ENCODE results near the gene TFF2.

Gene TFF2

DNA sequence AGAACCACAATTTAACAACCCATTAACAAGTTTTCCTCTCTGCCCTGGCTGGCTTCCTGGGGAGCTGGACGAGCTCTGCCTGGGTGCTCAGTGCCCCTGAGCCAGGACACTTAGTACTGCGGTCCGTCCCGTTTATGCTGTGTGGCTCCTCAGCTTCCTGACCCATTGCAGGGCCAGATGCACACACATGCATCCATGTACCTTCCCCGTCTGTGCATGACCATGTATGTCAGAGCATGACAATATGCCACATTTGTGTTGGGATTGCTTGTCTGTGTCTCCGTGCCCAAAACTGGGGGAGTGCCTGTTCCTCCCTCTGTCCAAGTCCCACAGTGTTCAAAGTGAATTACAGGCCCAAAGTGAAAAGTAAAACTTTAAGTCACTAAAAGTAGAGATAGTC, 25.9 kb downstream of the TFF2 start:
- TF ChIP-seq, protein P1, sequence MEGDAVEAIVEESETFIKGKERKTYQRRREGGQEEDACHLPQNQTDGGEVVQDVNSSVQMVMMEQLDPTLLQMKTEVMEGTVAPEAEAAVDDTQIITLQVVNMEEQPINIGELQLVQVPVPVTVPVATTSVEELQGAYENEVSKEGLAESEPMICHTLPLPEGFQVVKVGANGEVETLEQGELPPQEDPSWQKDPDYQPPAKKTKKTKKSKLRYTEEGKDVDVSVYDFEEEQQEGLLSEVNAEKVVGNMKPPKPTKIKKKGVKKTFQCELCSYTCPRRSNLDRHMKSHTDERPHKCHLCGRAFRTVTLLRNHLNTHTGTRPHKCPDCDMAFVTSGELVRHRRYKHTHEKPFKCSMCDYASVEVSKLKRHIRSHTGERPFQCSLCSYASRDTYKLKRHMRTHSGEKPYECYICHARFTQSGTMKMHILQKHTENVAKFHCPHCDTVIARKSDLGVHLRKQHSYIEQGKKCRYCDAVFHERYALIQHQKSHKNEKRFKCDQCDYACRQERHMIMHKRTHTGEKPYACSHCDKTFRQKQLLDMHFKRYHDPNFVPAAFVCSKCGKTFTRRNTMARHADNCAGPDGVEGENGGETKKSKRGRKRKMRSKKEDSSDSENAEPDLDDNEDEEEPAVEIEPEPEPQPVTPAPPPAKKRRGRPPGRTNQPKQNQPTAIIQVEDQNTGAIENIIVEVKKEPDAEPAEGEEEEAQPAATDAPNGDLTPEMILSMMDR (conservative IDR thresholded peaks at IDR 0.05), result no peak
- H3K27ac ChIP-seq, result no peak overlapping the region

DNA sequence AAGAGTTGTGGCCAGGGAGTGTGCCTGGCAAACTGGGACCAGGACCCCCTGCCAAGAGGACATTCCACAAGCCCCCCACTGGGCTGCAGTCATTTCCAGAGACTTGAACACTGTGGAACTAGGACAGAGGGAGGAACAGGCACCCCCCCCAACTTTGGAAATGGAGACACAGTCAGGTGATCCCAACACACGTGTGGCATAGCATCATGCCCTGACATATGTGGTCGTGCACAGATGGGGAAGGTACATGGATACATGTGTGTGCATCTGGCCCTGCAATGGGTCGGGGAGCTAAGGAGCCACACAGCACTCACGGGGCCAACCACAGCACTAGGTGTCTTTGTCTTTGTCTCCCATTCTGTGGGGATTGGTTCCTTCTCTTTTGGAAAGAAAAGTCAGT, 28.9 kb downstream of the TFF2 start:
- TF ChIP-seq, protein P1 (conservative IDR thresholded peaks at IDR 0.05), result no peak
- H3K27ac ChIP-seq, result no peak overlapping the region

DNA sequence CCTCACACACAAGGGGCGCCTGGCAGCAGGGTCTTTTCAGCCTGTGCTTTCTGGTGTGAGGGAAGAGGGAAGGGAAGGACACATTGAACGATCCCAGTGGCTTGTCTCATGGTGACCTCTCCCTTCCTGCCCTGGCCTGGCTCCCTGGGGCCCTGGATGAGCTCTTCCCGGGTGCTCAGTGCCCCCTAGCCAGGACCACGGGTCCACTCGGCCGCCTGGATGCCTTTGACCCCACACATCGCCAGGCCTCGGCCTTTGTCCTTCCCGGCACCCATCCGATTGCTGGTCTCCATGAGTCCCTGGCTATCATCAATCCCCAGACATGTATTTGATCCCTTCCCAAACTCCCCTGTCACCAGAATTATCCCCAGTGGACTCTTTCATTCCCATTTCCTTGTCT, 29.6 kb downstream of the TFF2 start:
- TF ChIP-seq, protein P1 (conservative IDR thresholded peaks at IDR 0.05), result no peak
- H3K27ac ChIP-seq, result no peak overlapping the region

DNA sequence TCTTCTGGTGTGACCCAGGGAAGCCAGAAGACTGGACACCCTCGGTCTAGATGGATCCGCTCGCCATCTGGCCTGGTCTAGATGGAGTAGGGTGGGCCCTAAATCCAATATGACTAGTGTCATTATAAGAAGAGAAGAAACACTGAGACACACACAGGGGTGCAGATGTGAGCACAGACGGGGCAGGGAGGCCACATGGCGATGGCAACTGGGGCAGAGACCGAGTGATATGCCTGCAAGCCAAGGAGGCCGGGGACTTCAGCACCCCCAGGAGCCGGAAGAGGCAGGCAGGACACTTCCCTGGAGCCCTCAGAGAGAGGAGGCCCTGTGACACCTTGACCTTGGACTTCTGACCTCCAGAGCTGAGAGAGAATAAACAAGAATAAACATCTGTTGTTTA, 30.0 kb downstream of the TFF2 start:
- no peak overlapping the region for H3K27ac ChIP-seq
- TF ChIP-seq, protein P1 (conservative IDR thresholded peaks at IDR 0.05), result no peak

DNA sequence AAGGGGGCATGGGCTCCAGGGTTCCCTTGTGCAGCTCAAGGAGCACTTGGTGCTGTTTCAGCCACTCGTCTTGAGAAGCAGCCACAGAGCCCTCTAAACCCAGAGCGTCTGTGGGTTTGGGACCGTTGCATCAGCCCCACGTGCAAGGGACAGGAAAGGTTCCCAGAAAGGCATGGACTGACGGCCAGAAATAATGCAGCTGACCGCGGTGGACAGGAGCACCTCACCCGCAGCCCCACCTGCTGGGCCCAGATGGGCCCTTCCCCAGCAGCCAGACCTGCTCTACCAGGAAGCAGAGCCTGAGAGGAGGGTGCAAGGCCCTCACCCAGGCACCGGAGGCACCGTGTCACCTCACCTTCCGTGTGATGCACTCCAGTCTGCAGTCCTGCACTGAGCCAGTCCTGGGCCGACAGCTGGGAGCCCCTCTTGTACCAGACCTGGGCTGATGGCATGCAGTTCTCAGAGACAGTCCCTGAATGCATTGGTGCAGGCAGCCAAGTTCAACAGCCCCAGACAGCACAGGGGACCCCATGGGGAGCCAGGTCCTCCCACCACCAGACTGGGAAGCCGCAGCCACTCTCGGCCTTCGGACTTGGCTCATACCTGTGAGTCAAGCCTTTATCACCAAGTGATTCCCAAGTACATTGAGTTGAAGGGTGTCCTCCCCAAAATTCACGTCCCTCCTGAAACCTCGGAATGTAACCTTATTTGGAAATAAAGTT, 30.8 kb downstream of the TFF2 start:
- H3K27ac ChIP-seq, result no peak overlapping the region

DNA sequence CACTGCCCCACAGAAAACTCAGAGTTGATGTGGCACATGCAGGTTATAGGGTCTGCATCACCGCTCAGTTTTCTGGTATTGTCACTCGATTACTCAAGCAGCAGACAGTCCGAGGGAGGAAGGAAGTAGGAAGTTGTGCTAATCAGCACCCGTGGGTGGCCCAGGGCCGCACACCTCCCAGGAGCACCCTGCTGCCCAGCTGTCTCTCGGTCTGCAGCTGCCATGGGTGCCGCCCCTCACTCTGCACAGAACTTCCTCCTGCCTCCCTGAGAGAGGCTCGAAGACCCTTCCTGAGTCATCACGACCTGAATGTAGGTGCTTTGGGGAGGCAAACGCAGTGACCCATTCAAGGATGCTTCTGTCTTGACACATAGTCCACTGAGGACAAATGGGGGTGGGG, 31.4 kb downstream of the TFF2 start:
- TF ChIP-seq, protein P1 (conservative IDR thresholded peaks at IDR 0.05), result no peak
- no peak overlapping the region for H3K27ac ChIP-seq

More for the DNA sequence above, 30.8 kb downstream of the TFF2 start:
- TF ChIP-seq, protein P1 (conservative IDR thresholded peaks at IDR 0.05), result no peak; the same call in 1 of the 2 replicates

DNA sequence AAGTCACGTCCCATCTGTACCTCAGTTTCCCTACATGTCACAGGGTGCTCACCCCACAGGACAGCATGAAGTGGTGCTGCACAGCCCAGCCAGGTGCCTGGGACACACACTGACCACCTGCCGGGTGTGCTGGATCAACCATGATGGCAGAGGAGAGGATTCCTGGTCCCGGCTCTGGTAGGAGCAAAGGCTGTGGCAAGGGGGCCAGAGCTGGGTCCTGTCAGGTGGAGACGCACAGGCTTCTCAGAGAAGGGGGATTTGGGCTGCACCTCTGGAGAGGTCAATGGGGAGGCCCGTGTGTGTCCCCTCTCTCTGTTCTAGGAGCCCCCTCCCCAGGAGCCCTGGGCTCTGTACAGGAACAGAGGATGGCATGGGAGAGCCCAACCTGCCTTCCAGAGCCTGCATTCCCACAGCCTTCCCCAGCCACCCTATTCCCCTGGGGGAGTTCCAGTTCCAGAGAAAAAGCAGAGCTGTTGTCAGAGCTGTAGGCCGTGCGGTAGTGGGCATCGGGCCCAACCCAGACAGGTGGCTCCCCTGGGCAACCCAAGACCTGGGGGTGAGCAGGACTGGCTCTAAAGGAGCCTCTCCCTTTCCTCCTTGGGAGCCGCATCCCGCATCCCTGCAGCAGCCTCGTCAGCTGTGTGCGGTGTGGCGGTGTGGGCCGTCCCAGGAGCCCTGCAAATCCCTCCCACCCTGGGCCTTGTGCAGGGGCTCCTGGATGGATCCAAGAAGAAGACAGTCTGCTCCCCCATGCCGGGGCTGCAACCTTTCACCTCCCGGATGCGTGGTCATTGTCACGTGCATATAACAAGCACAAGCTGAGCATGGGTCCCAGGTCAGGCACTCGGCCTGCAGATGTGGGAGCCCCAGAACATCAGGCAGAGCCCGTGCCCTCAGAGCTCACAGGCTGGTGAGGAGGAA, 32.7 kb downstream of the TFF2 start:
- TF ChIP-seq, protein P1 (conservative IDR thresholded peaks at IDR 0.05), result no peak
- H3K27ac ChIP-seq, result no peak overlapping the region

Measured in VCaP (cell line).